Hepatocyte (in vitro differentiated cells): ENCODE results near the gene PTPRD. TPM values are rescaled to one million over a fixed set of nuclear protein-coding genes. Genes with fewer than 3 reads are reported as not detected.

ENCODE experiments used
- DNase-seq: peaks from one replicate; pipeline ENCODE4 v3.0.0-alpha.2; 2016; ENCODE audit warnings: low spot score
- H2AFZ ChIP-seq: fragments of 200-600 bp; sonication (generic); 2 replicates; pipeline ENCODE4 v1.6.0; 2016; ENCODE audit warnings: antibody characterized with exemption, mild to moderate bottlenecking
- H3K27ac ChIP-seq: fragments of 200-600 bp; sonication (generic); 2 replicates; pipeline ENCODE4 v1.5.1; 2016; ENCODE audit warnings: mild to moderate bottlenecking
- H3K27me3 ChIP-seq: fragments of 200-600 bp; sonication (generic); 2 replicates; pipeline ENCODE4 v1.6.1; 2016
- H3K36me3 ChIP-seq: fragments of 200-600 bp; sonication (generic); replicated peaks from 2 replicates; pipeline ENCODE4 v1.5.1; 2016; ENCODE audit warnings: low read depth; ENCODE audit not compliant: insufficient read depth
- H3K4me1 ChIP-seq: fragments of 200-600 bp; sonication (generic); 2 replicates; pipeline ENCODE4 v1.5.1; 2016; ENCODE audit warnings: mild to moderate bottlenecking, moderate library complexity; ENCODE audit not compliant: insufficient read depth
- H3K4me2 ChIP-seq: fragments of 200-600 bp; sonication (generic); 2 replicates; pipeline ENCODE4 v1.6.0; 2016
- H3K4me3 ChIP-seq: fragments of 200-600 bp; sonication (generic); 2 replicates; pipeline ENCODE4 v1.5.1; 2016; ENCODE audit warnings: mild to moderate bottlenecking
- H3K79me2 ChIP-seq: fragments of 200-600 bp; sonication (generic); 2 replicates; pipeline ENCODE4 v1.6.0; 2017; ENCODE audit warnings: mild to moderate bottlenecking
- H3K9me2 ChIP-seq: fragments of 200-600 bp; sonication (generic); replicated peaks from 2 replicates; pipeline ENCODE4 v1.6.0; 2017; ENCODE audit warnings: mild to moderate bottlenecking; ENCODE audit not compliant: insufficient read depth
- H3K9me3 ChIP-seq: fragments of 200-600 bp; sonication (generic); 2 replicates; pipeline ENCODE4 v1.5.1; 2016; ENCODE audit warnings: low read depth, mild to moderate bottlenecking
- H4K20me1 ChIP-seq: fragments of 200-600 bp; sonication (generic); 2 replicates; pipeline ENCODE4 v1.6.0; 2016; ENCODE audit warnings: mild to moderate bottlenecking; ENCODE audit not compliant: insufficient read depth, poor library complexity, severe bottlenecking
- EZH2 ChIP-seq: fragments of 200-600 bp; sonication (generic); IDR thresholded peaks from 2 replicates; pipeline ENCODE4 v1.6.1; 2016; ENCODE audit warnings: antibody characterized with exemption, mild to moderate bottlenecking, borderline replicate concordance
- EZH2phosphoT487 ChIP-seq: fragments of 200-600 bp; sonication (generic); IDR thresholded peaks from one replicate; pipeline ENCODE4 v1.6.1; 2018; ENCODE audit warnings: antibody characterized with exemption, mild to moderate bottlenecking, low read depth, moderate library complexity; ENCODE audit not compliant: unreplicated experiment, severe bottlenecking
- WGBS: methylation state at CpG from one replicate; pipeline ENCODE4 v1.1.6; 2016; ENCODE audit warnings: low lambda C conversion rate; ENCODE audit errors: missing lambda C conversion rate; 5-methylcytosine and 5-hydroxymethylcytosine counted together
- polyA plus RNA-seq: library from polyadenylated mRNA; unstranded; fragments of >200 nt; fragmentation: Nextera tagmentation; extraction: Ambion mirVana; gene quantifications from 2 replicates; pipeline ENCODE4 v1.2.1, GENCODE V29; 2016
- total RNA-seq: library from RNA; depleted of rRNA; stranded (reverse); fragments of >200 nt; gene quantifications from 2 replicates; pipeline ENCODE4 v1.2.3, GENCODE V29; 2014
- TF ChIP-seq, protein P1 (sequence below): fragments of 200-600 bp; sonication (generic); IDR thresholded peaks from 2 replicates; pipeline ENCODE4 v1.5.1; 2016; ENCODE audit warnings: antibody characterized with exemption, mild to moderate bottlenecking; ENCODE audit not compliant: poor library complexity

PTPRD gene
- total and polyA plus RNA-seq, 2 experiments from 2014 or later, result 6.5 to 77.6 TPM

DNA sequence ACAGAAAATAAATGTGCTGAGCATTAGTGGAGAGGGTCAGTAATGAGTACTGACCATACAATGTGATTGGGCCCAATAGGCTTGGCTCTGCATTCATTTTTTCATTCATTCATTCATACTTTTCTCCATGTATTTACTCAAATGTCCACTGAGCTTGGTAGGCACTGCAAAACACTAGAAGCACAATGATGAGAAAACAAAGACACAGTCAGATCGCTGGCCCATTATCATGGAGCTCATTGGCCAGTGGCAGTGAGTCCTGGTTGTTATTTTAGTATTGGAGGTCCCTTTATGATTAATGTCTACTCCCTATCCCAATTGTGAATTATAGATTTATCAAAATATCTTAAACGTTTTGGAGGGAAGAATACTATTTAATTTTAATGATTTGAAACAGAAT, 1733.5 kb downstream of the PTPRD start:
- Histone ChIP-seq H3K4me3 (no peak overlapping the region), H3K79me2 (no peaks in the 10 kb centered on the region), H2AFZ (no peak overlapping the region), H3K9me2 (no peaks in the 10 kb centered on the region), H3K4me2 (no peak overlapping the region), H3K4me1 (no peaks in the 10 kb centered on the region), H3K27me3 (no peaks in the 10 kb centered on the region), H3K9me3 (no peaks in the 10 kb centered on the region), H3K36me3 (no peaks in the 10 kb centered on the region), H4K20me1 (no peaks in the 10 kb centered on the region), H3K27ac (no peak overlapping the region)
- DNase-seq, result no peak
- 77% methylated on average over 2 of the region's 2 CpGs for WGBS
- TF ChIP-seq EZH2phosphoT487 (no peak), EZH2 (no peak)
- TF ChIP-seq, protein P1, sequence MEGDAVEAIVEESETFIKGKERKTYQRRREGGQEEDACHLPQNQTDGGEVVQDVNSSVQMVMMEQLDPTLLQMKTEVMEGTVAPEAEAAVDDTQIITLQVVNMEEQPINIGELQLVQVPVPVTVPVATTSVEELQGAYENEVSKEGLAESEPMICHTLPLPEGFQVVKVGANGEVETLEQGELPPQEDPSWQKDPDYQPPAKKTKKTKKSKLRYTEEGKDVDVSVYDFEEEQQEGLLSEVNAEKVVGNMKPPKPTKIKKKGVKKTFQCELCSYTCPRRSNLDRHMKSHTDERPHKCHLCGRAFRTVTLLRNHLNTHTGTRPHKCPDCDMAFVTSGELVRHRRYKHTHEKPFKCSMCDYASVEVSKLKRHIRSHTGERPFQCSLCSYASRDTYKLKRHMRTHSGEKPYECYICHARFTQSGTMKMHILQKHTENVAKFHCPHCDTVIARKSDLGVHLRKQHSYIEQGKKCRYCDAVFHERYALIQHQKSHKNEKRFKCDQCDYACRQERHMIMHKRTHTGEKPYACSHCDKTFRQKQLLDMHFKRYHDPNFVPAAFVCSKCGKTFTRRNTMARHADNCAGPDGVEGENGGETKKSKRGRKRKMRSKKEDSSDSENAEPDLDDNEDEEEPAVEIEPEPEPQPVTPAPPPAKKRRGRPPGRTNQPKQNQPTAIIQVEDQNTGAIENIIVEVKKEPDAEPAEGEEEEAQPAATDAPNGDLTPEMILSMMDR, result no peak

DNA sequence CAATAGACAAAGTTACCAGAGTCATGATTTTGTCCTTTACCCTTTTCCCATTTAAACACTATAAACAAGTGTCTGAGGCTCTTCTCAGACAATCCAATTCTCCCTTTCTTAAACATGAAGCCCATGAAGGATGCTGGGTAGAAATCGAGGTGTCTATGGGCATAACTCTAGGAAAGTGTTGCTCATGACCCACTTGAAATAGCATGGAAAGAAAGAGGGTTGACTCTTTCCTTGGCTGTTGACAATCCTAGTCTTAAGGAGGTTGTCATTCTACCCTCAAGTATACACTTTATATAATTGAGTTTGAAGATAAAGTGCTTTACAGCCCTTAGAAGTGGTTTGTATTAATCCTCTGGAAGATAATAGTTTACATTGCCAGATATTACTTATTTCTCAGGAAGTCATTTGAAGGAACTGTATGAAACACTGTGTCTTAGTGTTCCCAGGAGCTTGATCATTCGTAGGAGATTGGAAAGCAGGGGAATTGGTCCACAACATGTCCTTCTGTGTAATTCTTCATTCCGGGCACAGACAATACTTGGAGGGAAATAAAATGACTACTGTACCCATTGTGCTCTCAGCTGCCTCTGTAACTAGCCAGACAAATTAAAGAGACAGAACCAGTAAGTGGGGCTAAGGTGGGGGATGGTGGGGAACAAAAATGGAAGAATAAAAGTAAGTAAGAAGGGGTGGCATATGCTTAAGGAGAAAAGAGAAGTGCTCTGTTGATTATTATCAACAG, 1734.9 kb downstream of the PTPRD start:
- Histone ChIP-seq H2AFZ (no peak overlapping the region), H3K9me2 (no peaks in the 10 kb centered on the region), H3K36me3 (no peaks in the 10 kb centered on the region), H3K27me3 (no peaks in the 10 kb centered on the region), H3K79me2 (no peaks in the 10 kb centered on the region), H3K4me1 (no peaks in the 10 kb centered on the region), H3K4me2 (no peak overlapping the region), H3K27ac (no peak overlapping the region), H3K9me3 (no peaks in the 10 kb centered on the region), H3K4me3 (no peak overlapping the region), H4K20me1 (no peaks in the 10 kb centered on the region)
- TF ChIP-seq EZH2 (no peak), EZH2phosphoT487 (no peak)
- TF ChIP-seq, protein P1, result no peak
- WGBS, result 69% methylated on average over 3 of the region's 3 CpGs
- DNase-seq, result no peak

DNA sequence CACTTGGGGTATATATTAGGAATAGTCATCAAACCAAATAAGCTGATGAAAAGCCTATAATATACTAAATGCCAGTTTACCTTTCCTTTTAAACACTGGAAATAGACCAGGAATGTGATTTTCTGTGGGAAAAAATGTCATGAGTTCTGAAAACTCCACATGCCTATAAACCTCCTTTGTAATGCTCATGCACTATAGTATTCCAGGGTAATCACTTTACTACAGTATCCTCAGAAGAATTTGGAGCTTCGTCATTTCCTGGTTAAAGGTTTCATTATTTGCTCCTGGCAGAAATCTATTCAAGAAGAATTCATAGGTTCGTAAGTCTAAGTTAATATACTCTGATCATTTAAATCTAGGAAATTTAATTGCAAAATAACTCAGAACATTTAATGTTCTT, 1736.5 kb downstream of the PTPRD start:
- no peaks in the 10 kb centered on the region for H3K4me1 ChIP-seq
- H4K20me1 ChIP-seq, result no peaks in the 10 kb centered on the region
- H2AFZ ChIP-seq, result no peak overlapping the region
- no peak for TF ChIP-seq EZH2
- TF ChIP-seq, protein P1, result no peak
- TF ChIP-seq EZH2phosphoT487, result no peak
- H3K27me3 ChIP-seq, result no peaks in the 10 kb centered on the region
- H3K9me2 ChIP-seq, result no peaks in the 10 kb centered on the region
- no peak for DNase-seq
- no peak overlapping the region for H3K4me3 ChIP-seq
- no peak overlapping the region for H3K27ac ChIP-seq
- H3K9me3 ChIP-seq, result no peaks in the 10 kb centered on the region
- WGBS, result 84% methylated on average over 2 of the region's 2 CpGs
- H3K36me3 ChIP-seq, result no peaks in the 10 kb centered on the region
- no peaks in the 10 kb centered on the region for H3K79me2 ChIP-seq
- H3K4me2 ChIP-seq, result no peak overlapping the region
